ENCODE measurements around the gene LMNTD1.
"Not testable (repeated sequence)": the region's sequence is repeated elsewhere in the genome, so short reads cannot be mapped to it uniquely, and the experiment has no call there.

Gene LMNTD1

DNA sequence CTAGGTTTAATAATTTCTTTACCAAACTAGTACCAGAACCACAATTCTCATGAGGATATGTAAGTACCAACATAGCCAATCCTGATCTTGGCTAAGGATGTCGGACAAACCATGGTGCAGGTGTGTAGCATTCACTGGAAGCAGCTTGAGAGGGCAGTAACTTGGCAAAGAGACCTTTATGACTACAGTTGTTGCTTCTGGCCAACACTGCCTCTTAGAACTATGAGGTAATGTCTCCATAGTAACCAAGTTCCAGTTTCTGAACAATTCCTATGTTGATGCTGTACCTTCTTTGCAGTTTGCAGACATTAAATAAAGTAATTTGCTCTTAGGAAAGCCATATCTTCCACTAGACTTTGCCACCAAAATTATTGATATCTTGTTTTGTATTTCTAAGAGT lies at the start of gene LMNTD1:
Gene LMNTD1, minus strand, starts transcription at position 186 of the 400 bp plus-strand sequence. CDS start 324 bp downstream, outside the sequence.
- H3F3A ChIP-seq (ENCODE audit: insufficient read depth, low read length) = no peaks in the 10 kb centered on the region
- H3K79me2 ChIP-seq (ENCODE audit: insufficient read depth, low read length) = no peaks in the 10 kb centered on the region
- no peak within 1 kb of the TSS for H3K9ac ChIP-seq (ENCODE audit: low read length)
- no peak within 1 kb of the TSS for H3K27ac ChIP-seq (ENCODE audit: low read depth, low read length, poor library complexity, severe bottlenecking)
- H3K4me1 ChIP-seq (ENCODE audit: insufficient read depth, low read length, severe bottlenecking) = no peaks in the 10 kb centered on the region
- H3K27me3 ChIP-seq (ENCODE audit: insufficient read depth, low read length) = no peaks in the 10 kb centered on the region
- H4K20me1 ChIP-seq (ENCODE audit: insufficient read depth, low read length) = no peaks in the 10 kb centered on the region
- H3K4me3 ChIP-seq (ENCODE audit: low read depth, low read length, poor library complexity, severe bottlenecking) = no peak within 1 kb of the TSS
- no peaks in the 10 kb centered on the region for H3K9me3 ChIP-seq (ENCODE audit: low read length)
- TF ChIP-seq, protein P1, sequence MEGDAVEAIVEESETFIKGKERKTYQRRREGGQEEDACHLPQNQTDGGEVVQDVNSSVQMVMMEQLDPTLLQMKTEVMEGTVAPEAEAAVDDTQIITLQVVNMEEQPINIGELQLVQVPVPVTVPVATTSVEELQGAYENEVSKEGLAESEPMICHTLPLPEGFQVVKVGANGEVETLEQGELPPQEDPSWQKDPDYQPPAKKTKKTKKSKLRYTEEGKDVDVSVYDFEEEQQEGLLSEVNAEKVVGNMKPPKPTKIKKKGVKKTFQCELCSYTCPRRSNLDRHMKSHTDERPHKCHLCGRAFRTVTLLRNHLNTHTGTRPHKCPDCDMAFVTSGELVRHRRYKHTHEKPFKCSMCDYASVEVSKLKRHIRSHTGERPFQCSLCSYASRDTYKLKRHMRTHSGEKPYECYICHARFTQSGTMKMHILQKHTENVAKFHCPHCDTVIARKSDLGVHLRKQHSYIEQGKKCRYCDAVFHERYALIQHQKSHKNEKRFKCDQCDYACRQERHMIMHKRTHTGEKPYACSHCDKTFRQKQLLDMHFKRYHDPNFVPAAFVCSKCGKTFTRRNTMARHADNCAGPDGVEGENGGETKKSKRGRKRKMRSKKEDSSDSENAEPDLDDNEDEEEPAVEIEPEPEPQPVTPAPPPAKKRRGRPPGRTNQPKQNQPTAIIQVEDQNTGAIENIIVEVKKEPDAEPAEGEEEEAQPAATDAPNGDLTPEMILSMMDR (IDR thresholded peaks at IDR 0.05; ENCODE audit: low read length) = no peak
- no peak for TF ChIP-seq EZH2 (IDR thresholded peaks at IDR 0.05; ENCODE audit: borderline replicate concordance, low read length)
- no peak within 1 kb of the TSS for H3K4me2 ChIP-seq (ENCODE audit: low read length)
- no peaks in the 10 kb centered on the region for H3K36me3 ChIP-seq (ENCODE audit: insufficient read depth, low read length)
- no peak within 1 kb of the TSS for H2AFZ ChIP-seq (ENCODE audit: low read length)
- no peaks in the 10 kb centered on the region for H3K9me2 ChIP-seq (ENCODE audit: low read depth, low read length)

DNA sequence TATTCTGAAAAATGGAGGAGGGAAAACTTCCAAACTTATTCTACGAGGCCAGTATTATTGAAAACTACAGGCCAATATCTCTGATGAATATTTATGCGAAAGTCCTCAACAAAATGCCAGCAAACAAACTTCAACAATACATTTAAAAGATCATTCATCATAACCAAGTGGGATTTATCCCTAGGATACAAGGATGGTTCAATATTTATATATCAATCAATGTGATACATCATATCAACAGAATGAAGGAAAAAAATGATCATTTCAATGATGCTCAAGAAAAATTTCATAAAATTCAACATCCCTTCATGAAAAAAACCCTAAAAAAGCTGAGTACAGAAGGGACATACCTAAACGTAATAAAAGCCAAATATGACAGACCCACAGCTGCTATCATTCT lies 45.9 kb upstream of the LMNTD1 start:
- Histone ChIP-seq H3K36me3 (ENCODE audit: insufficient read depth, low read length) (no peaks in the 10 kb centered on the region), H3K9me3 (ENCODE audit: low read length) (no peaks in the 10 kb centered on the region), H2AFZ (ENCODE audit: low read length) (no peak overlapping the region), H3K79me2 (ENCODE audit: insufficient read depth, low read length) (no peaks in the 10 kb centered on the region), H3K4me3 (ENCODE audit: low read depth, low read length, poor library complexity, severe bottlenecking) (no peak overlapping the region), H3K9ac (ENCODE audit: low read length) (no peak overlapping the region), H3K4me2 (ENCODE audit: low read length) (no peak overlapping the region), H3K27me3 (ENCODE audit: insufficient read depth, low read length) (no peaks in the 10 kb centered on the region), H3K4me1 (ENCODE audit: insufficient read depth, low read length, severe bottlenecking) (no peaks in the 10 kb centered on the region), H4K20me1 (ENCODE audit: insufficient read depth, low read length) (no peaks in the 10 kb centered on the region), H3K27ac (ENCODE audit: low read depth, low read length, poor library complexity, severe bottlenecking) (no peak overlapping the region), H3K9me2 (ENCODE audit: low read depth, low read length) (no peaks in the 10 kb centered on the region), H3F3A (ENCODE audit: insufficient read depth, low read length) (no peaks in the 10 kb centered on the region)
- TF ChIP-seq, protein P1 (IDR thresholded peaks at IDR 0.05; ENCODE audit: low read length) = no peak
- TF ChIP-seq EZH2 (IDR thresholded peaks at IDR 0.05; ENCODE audit: borderline replicate concordance, low read length) = no peak

- not testable (repeated sequence) for H2AFZ ChIP-seq (ENCODE audit: low read length); H3K4me2 ChIP-seq (ENCODE audit: low read length); H3K27ac ChIP-seq (ENCODE audit: low read depth, low read length, poor library complexity, severe bottlenecking); H3K4me3 ChIP-seq (ENCODE audit: low read depth, low read length, poor library complexity, severe bottlenecking); H3K9me3 ChIP-seq (ENCODE audit: low read length); H3K4me1 ChIP-seq (ENCODE audit: insufficient read depth, low read length, severe bottlenecking); H3K9ac ChIP-seq (ENCODE audit: low read length); H3K27me3 ChIP-seq (ENCODE audit: insufficient read depth, low read length); H3F3A ChIP-seq (ENCODE audit: insufficient read depth, low read length); H3K36me3 ChIP-seq (ENCODE audit: insufficient read depth, low read length); H4K20me1 ChIP-seq (ENCODE audit: insufficient read depth, low read length); H3K79me2 ChIP-seq (ENCODE audit: insufficient read depth, low read length); H3K9me2 ChIP-seq (ENCODE audit: low read depth, low read length)
Observed at GRCh38 chr12:25595496-25595895, 42.4 kb upstream of the LMNTD1 start.

GRCh38 chr12:25594376-25594775 lies 41.3 kb upstream of the LMNTD1 start:
- no peak overlapping the region for H2AFZ ChIP-seq (ENCODE audit: low read length)
- no peaks in the 10 kb centered on the region for H3K9me3 ChIP-seq (ENCODE audit: low read length)
- no peaks in the 10 kb centered on the region for H3K79me2 ChIP-seq (ENCODE audit: insufficient read depth, low read length)
- H3F3A ChIP-seq (ENCODE audit: insufficient read depth, low read length) = no peaks in the 10 kb centered on the region
- H3K9me2 ChIP-seq (ENCODE audit: low read depth, low read length) = no peaks in the 10 kb centered on the region
- TF ChIP-seq, protein P1 (IDR thresholded peaks at IDR 0.05; ENCODE audit: low read length) = no peak
- TF ChIP-seq EZH2 (IDR thresholded peaks at IDR 0.05; ENCODE audit: borderline replicate concordance, low read length) = no peak
- H3K27me3 ChIP-seq (ENCODE audit: insufficient read depth, low read length) = no peaks in the 10 kb centered on the region
- no peak overlapping the region for H3K4me3 ChIP-seq (ENCODE audit: low read depth, low read length, poor library complexity, severe bottlenecking)
- no peak overlapping the region for H3K27ac ChIP-seq (ENCODE audit: low read depth, low read length, poor library complexity, severe bottlenecking)
- H4K20me1 ChIP-seq (ENCODE audit: insufficient read depth, low read length) = no peaks in the 10 kb centered on the region
- no peaks in the 10 kb centered on the region for H3K4me1 ChIP-seq (ENCODE audit: insufficient read depth, low read length, severe bottlenecking)
- H3K4me2 ChIP-seq (ENCODE audit: low read length) = no peak overlapping the region
- no peak overlapping the region for H3K9ac ChIP-seq (ENCODE audit: low read length)
- no peaks in the 10 kb centered on the region for H3K36me3 ChIP-seq (ENCODE audit: insufficient read depth, low read length)

All from OCI-LY1 (cell line).